GM19023 (cell line): ENCODE data around the gene TSTD1.

ENCODE experiments used
- ATAC-seq: cut with Tn5 transposase; IDR thresholded peaks from one replicate; pipeline ENCODE4 v1.9.1; 2021; ENCODE audit warnings: mild to moderate bottlenecking, moderate library complexity; ENCODE audit not compliant: unreplicated experiment

Gene TSTD1, protein sequence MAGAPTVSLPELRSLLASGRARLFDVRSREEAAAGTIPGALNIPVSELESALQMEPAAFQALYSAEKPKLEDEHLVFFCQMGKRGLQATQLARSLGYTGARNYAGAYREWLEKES

DNA sequence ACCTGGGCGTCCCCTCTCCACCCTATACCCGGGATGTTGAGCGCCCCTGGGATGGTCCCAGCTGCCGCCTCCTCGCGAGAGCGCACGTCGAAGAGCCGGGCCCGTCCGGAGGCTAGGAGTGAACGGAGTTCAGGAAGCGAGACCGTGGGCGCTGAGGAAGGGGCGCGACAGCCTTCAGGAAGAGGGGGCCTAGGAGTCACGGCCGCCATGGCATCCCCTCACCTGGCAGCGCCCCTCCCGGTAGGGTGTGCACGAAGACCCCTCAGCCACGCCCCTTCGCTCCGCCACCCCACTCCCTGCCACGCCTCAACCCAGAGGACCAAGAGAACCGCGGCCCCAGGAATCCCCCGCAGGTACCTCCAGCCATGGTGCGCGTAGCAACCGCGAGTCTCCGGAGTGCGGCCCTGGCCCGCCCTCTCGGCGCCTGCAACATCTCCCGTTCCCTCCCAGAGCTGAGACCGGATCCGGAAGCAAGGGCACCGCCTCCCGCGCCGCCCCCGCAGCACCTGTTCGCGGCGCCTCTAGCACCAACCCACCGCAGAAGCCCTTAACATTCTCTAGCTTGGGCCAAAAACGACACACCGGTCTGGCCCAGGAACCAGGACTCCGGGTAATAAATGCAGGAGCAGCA lies at the start of gene TSTD1:
Gene TSTD1 (minus strand): TSS at position 442 of the 631 bp plus-strand sequence. CDS start 75 bp downstream, at position 367.
- ATAC-seq: peak; percentile 90

DNA sequence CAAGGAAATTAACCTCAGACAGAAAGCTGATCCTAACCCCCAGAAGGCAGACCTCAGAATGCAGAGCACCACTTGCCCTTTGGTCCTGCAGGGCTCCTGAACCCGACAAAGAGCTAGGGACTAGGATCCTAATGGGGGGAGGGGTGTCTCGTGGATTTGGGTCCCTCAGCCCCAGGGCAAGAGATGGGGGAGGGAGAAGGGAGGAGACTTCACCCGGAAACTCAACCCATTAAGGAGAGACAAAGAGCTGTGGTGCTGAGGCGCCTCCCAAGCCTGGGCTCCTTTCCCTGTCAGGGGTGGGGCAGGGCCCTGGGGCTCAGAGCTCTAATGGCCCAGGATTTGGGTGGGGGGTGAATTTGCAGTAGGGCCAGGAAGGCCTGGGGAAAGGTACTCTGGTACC lies 47.7 kb upstream of the TSTD1 start:
- ATAC-seq: no peak

DNA sequence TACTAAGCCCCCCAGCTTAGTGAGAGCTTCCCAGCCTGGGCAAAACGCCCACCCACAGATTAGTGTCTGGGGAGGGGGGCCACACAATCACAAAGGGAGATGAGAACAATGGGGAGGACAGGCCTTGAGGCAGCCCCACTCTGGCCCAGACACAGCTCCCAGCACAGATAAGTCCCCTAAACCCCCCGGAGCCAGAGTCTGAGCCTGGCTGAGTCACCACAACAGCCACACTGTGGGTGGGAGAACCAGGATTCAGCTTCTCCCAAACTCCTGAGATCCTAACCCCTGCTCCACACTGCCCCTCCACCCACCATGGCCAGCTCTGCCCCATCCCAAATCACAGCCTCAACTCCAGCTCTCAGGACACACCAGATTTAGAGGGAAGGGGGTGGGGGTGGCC lies 46.4 kb upstream of the TSTD1 start:
- no peak for ATAC-seq

DNA sequence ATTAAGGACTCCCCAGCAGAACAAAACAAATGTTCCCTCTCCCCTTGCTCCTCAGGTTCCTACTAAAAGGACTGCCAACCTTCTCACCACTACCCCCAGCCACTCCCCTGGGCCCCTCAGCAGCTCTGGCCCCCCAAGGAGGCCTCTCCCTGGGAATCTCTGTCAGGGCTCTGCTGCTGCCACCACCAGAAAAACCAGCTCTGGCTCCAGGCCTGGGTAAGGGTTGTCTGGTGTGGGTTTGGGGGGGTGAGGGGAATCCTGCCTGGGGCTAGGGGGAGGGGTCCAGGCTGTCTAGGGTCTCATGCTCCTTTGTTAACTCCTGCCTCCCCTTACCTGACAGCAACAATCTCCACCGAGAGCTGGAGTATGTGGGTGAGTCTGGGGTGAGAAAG lies 45.8 kb upstream of the TSTD1 start:
- ATAC-seq: no peak

DNA sequence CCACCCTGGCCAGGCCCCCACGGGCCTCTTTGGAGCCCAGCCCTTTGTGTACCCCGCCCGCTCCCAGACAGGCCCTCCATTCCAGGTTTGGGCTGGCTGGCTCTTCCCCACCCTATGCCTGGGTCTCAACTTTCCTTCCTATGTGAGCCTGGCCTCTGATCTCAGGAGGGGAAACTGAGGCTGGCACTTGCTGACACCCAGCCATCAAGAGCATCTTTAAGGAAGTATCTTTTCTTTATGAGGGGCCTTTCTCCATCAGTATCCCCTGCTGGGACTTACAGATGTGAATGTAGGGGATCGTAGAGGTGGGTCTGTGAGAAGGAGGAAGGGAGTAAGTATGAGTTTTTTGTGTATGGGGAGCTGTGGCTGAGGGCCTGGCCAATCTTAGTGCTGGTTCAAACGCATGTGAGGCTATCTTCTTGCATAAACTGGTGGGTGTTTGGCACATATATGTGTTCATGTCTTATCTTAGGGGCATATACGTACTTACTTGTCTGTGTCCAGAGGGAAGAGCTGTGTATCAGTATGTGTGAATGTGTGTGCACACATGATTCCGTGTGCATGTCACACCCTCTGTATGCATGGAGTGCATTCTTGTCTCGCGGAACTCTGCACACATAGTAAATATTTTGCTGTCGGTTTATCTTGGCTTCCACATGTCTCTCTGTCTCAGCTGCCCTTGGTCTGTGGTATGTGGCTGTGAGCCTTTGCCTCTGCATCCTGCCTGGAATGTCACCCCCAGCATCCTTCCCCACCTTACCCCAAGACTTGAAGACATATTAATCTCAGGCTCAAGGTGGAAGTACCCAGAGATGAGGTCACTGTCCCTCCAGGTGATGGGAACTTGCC lies 45.2 kb upstream of the TSTD1 start:
- ATAC-seq: no peak

DNA sequence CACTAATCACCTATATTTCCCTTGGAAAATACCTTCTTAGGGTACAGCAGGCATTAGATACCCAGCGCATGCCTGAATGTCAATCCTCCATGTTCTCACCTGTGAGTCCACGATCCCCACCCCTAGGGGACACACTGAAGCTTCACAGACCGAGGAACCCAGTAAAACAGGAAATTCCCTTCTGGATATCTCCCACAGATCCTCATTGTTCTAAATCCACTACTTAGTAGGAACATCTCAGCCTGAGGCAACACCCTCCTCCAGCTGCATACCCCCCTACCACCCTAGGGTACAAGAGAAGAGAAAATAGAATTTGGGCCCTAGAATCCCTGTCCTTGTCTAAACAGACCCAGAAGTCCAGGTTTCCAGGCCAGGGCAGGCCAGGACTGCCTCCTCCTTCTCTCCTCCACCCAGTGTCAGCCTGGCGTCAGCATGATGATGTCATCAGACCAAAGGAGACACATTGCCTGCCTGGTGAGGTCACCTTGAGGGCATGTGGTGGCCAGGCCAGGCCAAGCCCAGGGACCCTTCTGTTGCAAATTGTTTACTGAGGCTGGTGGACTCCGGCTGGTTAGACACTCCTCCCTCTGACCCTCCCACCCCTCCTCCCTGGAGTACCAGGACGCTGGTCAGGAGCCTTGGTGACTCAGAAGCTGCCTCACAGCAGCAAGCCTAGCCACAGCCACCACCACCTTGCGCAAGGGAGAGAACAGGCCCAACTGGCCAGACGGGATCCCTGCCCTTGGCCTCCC lies 44.4 kb upstream of the TSTD1 start:
- no peak for ATAC-seq

DNA sequence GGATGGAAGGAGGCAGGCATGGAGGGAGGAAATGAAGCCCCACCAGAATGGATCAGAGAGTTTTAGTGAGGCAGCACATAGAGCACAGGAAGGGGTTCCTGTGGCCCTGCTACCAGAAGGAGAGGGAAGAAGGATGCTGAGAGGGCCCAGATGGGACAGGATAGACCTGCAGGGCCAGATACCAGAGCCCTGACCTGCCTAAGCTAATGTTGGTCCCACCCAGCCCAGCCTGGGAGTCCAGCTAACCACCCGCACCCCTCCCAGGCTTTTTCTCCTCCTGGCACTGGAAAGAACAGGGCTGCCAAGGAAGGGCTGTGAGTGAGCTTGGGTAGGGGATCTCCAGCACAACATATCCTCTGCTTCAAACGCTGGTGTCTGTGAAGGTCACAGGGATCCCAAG lies 43.7 kb upstream of the TSTD1 start:
- no peak for ATAC-seq

DNA sequence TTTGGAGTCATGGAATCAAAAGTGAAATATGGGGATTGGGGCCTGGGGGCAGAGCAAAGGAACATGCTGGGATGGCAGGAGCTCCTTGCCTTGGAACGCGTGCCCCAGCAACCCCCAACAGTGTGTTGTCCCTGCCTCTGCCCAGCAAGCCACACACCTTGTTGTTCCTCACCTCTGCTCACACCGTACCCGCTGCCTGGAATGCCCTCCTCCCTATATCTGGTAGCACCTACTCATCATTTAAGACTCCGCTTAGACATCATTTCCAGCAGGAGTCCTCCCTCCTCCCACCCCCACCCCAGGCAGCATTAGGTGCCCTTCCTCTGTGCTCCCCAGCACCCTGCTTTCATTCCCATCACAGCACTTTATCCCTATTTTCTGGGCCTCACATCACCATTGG lies 42.8 kb upstream of the TSTD1 start:
- ATAC-seq: no peak

DNA sequence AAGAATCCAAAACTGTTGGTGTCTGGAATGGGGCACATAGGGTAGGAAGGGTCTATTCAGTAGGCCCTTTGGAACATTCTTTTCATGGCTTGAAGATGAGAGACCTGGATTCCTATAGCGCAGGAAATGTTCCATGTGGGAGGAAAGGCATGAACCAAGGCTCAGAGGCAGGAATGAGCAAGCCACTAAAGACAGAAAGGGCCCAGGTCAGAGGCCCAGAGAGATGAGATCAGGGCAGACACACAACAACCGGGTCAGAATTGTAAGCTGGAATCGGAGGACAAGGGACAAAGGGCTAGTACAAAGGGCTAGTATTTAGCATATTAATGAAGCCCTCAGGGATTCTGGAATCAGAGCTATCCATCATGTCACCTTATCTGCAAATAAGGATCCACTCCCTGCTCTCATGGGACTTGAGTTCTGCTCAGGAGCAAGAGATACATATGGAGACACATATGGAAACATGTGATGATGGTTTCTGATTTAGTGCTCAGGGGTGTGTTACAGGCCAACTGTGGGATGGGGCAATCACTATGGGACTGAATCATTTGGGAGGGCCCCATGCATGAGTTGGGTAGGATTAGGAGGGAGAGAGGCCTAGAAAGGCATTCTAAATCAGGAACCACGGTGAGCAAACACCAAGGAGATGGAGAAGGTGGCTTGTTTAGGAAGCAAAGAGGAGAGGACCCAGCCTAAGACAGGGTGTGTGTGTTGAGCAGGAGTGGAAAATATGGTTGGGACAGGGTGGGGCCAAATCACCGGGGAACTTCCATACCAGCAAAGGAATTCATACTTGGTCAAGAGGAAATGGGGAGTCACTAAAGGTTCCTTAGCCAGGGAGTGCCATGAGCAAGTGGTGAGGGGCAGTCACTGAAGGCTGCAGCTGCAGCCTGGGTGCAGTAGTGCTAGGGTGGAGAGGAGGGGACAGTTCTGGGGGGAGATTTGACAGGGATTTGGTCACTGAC lies 42.0 kb upstream of the TSTD1 start:
- ATAC-seq: no peak

DNA sequence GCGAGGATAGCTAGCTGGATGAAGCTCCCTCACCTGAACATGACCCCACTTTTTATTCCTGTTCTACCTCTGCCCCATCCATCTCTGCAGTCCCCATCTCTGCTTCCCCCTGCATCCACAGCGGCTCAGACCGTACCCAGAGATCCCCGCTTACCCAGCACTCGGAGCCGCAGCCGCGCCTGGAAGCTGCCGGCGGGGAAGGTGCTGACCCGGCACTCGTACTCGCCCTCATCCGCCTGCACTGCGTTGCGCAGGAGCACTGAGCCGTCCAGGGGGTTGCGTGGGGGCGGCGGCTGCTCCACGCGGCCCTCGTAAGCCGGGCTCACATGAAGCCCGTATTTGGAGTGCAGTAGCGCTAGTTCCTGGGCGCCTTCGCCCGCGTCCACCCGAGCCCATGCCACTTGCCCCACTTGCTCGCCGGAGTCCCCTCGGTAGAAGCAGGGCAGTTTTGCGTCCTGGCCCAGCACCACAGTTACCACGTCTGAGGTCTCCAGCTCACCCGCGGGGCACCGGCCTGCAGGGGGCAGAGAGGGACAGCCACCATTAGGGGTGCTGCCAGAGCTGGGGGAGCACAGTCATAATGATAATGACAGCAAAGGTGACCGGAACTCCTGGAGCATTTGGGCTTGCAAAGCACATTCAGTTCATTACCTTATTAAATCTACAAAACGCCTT lies 40.8 kb upstream of the TSTD1 start:
- ATAC-seq: no peak

DNA sequence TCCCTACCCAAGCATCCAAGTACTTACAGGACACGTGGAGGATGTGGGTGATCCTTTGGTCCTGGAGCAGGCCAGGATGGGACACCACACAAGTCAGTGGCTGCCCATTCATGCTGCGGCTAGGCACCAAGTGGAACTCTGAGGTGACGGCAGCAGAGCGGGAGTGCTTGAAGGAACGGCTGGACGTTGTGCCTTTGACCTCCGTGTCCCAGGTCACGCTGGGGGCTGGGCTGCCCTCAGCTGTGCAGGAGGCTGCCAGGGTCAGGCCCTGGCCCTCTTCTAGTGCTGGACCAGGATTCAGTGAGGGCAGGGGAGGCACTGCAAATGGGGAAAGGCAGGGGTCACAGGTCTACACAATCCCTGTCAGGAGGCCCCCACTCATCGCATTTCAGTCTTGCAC lies 38.7 kb upstream of the TSTD1 start:
- no peak for ATAC-seq

DNA sequence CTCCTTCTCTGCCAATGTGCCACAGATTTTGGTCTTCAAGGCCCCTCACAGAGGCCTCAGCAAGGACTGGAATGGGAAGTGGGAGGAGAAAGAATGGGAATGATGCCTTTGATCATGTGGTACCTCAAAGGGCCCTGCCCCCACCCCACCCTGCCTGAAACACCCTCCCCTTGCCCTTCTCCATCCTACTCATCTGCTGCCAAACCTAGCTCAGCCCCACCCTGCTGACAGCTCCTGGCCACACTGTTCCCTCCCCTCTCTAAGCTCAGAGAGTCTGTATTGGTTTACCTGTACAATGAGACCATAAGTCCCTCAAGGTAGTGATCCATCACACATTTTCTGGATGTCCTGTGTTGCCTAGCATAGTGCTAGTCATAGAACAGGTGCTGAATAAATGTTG lies 37.6 kb upstream of the TSTD1 start:
- ATAC-seq: no peak

DNA sequence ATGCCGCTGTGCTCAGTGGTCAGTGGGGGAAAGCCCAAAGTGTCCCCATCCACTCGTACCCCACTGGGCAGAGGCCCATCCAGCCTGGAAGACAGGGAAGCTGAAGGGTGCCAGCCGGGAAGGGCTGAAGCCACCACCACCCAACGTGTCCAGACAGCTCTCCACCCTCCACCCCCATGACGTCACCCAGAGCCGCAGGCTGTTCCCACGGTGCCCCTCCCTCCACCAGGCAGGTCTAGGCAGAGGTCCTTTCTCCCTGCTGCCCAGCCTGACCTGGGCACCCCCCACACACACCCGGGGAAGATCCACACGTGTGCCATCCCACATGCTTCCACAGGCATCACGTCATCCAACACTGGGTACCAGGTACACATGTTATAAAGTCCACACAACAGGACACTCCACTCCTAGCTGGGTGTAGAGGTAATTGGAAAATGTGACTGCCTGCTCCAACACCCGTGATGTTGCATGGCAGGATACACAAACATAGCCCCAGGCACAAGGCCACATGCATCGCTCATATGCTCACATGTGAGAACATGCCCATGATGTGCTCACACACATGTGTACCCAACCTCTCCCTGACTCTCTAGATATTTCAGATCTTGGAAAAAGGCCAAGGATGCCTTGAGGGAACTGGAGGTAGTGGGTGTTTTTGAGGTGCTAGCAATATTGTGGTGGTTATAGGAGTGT lies 36.1 kb upstream of the TSTD1 start:
- ATAC-seq: no peak

DNA sequence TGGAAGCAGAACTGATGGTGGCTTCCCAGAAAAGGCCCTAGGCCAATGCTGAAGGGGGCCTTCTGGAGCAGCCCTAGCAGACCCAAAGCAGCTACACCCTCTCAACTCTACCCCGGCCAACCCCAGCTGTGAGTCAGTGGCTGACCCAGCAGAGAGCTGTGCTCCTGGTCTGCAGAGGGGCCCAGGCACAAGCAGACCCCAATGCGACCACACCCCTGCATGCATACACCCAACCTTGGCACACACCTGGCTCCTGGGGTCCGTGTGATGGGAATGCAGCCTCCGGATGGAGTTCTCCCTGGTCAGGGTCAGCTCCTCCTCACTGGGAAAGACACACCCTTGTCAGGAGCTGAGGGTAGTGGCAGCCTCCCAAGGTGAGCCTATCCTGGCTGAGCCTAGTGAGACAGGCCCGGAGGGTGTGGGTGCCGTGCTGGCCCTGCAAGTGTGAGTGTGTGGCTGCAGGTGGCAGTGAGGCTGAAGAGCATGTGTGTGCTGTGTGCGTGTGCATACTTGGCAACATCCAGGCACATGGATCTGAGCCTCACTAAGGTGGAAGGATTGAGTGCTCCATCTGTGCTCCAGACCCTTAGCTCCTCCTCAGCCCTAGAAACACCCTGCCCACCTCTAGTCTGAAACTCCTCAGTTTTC lies 34.8 kb upstream of the TSTD1 start:
- ATAC-seq: no peak

DNA sequence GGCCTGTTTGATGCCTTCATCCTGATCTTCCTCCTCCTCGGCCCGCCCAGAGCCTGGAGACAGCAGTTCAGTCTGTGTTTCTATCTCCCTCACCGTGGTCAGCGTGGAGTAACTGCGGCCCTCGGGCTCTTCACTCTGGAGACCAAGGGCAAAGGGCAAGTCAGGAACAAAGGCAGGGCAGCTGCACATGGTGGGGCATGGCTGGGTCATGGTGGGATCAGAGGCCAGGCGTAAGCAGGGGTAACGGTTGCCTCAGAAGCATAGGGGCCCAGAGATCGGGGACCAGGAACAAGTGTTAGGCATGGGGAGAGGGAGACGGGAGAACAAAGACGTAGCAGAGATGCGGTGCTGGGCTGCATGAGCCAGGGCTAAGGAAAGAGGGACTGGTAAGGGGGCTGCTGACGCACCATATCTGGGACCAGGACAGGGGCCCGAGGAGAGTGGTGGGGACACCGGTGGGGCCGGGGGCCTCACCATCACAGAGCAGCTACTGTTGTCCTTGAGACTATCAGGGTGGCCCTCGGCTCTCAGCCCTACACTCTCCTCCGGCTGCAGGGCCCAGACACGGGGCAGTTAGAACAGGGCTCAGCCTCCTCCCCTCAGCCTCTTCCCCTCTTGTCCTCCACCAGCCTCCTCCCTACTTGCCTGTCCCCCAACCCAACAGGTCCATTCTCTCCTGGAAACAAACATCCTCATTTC lies 34.1 kb upstream of the TSTD1 start:
- ATAC-seq: no peak

DNA sequence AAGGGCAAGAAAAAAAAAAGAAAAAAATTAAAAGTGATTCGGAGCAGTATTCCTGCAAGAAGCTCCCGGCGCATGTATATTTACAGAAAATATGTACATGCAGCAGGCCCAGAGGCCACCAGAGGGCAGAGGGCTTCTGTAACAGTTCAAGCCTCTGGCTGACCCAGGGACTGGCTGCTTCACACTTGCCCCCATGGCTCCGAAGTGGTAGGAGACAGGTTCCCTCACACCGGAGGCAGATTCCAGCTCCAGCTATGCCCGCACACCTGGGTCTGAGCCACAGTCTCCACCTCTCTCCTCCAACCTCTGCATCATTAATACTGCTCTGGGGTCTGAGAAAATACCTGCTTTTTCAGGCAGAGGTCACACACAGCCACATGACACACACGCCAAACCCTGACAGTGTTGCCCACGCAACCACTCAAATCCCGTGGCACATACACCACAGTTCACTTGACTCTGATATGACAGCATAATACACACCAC lies 33.2 kb upstream of the TSTD1 start:
- no peak for ATAC-seq

DNA sequence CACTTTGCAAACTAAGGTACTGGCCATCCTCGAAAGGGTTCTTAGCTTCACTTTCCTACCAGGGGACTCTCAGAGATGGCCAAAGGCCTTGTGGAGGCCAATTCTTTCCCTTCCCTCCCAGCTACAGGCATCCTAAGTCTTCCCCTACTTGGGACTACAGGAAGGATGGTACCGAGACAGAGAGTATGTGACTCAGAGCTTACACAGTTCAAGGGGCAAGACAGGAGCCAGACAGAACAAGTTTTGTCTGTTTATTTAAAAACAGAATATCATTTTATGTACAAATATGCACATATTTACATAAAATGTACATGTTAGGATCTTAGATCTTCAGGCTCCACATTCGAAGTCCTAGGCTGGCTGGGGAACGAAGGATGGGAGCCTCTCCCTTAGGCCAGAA lies 32.0 kb upstream of the TSTD1 start:
- ATAC-seq: no peak

DNA sequence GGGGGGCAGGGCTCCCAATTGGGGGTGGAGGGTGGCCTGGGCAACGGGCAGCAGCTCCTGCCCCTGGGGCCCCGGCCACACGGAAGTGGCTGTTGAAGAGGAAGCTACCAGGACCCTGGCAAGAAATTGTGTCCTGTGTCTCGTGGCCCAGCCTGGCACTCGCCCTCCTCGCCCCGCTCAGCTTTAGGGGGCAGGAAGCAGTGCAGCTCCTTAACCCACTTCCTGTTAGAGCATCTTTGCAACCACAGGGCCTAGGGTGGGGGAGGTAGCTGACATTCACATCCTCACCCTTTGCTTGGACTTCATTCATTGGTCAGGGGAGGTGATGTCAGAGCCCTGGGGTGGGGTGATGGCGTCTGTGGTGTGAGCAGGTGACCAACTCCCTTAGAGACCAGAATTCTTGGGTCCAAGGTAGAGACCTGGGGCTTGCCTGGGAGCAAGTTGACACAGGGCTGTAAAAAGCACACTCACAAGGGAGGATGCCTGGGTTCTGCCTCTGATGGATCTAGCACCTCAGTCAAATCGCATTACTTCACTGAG lies 31.0 kb upstream of the TSTD1 start, which contains the start of gene ARHGAP30:
Gene ARHGAP30 (minus strand): TSS at position 161 of the 540 bp plus-strand sequence. CDS start 267 bp downstream, outside the sequence.
- peak; percentile 85 for ATAC-seq
